Measurements from ENCODE around the gene PSTK. TPM values are rescaled to one million over a fixed set of nuclear protein-coding genes. Genes with fewer than 3 reads are reported as not detected.
A peak's percentile ranks its signal among the peaks of the same experiment; 100 is the strongest.

PSTK gene
- total RNA-seq, 6 experiments from 2014 or later: 3.0 to 6.9 (median 4.0) TPM

DNA sequence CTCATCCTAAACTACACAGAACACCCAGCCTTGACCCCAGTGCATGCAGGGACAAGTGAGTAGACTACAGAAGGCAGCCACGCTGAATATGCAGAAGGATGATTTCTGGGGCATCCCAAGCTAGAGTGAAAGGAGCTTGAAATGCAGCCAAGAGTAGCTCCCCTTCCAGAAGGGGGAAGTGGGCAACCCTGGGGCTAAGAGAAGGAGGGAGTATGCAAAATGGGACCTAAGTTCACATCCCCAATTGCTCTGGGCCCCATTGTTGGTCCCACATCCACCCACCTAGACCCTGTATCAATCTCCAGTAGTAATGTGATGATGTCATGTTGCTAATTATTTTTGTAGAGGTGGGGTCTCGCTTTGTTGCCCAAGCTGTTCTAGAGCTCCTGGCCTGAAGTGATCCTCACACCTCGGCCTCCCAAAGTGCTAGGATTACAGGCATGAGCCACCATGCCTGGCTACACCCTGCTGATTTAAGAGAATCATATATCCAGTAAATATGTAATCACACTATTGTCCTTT is 5.6 kb upstream of the PSTK start:
- Histone ChIP-seq H3K27ac (no peak overlapping the region), H3K4me3 (no peak overlapping the region), H3K27me3 (no peaks in the 10 kb centered on the region), H3K9me3 (no peaks in the 10 kb centered on the region), H3K4me1 (no peaks in the 10 kb centered on the region), H3K36me3 (no peaks in the 10 kb centered on the region)
- no peak for ATAC-seq
- intact Hi-C loops (cut with DNase I): no loop called here
- DNase-seq: no peak
- no peak for TF ChIP-seq POLR2A (IDR thresholded peaks at IDR 0.05)
- TF ChIP-seq, protein P1, sequence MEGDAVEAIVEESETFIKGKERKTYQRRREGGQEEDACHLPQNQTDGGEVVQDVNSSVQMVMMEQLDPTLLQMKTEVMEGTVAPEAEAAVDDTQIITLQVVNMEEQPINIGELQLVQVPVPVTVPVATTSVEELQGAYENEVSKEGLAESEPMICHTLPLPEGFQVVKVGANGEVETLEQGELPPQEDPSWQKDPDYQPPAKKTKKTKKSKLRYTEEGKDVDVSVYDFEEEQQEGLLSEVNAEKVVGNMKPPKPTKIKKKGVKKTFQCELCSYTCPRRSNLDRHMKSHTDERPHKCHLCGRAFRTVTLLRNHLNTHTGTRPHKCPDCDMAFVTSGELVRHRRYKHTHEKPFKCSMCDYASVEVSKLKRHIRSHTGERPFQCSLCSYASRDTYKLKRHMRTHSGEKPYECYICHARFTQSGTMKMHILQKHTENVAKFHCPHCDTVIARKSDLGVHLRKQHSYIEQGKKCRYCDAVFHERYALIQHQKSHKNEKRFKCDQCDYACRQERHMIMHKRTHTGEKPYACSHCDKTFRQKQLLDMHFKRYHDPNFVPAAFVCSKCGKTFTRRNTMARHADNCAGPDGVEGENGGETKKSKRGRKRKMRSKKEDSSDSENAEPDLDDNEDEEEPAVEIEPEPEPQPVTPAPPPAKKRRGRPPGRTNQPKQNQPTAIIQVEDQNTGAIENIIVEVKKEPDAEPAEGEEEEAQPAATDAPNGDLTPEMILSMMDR (IDR thresholded peaks at IDR 0.05): no peak
- 75% methylated on average over 3 of the region's 3 CpGs for WGBS (ENCODE audit: insufficient coverage, low coverage, low lambda C conversion rate, missing lambda C conversion rate)

DNA sequence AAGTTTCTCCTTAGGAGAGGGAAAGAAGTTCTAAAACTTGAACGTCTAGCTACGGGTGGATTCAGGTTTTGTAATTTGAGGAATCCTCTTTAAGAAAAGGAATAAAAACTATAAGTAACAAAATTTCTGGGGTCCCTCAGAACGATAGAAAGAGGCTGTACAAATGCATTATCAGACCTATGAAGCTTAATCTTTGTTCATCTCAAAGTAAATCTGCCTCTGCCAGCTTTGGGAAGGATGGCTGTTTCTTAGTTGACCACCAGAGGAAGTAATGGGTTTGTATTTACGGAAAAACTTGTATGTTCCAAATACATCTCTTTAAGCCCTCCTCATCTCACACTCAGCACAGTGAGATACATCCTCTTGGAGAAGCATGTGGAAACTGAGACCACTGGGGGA is 864 bp downstream of the PSTK start:
- H3K27ac ChIP-seq: no peak overlapping the region
- peaks cover 0 to 38% (median 12%) of the 10 kb centered on the region in 4 donors for H3K4me1 ChIP-seq
- no peaks in the 10 kb centered on the region for H3K9me3 ChIP-seq
- 9% methylated on average over 4 of the region's 4 CpGs for WGBS (ENCODE audit: insufficient coverage, low coverage, low lambda C conversion rate, missing lambda C conversion rate)
- no peak for TF ChIP-seq POLR2A (IDR thresholded peaks at IDR 0.05)
- TF ChIP-seq, protein P1 (IDR thresholded peaks at IDR 0.05): peak; percentile 29 to 48 (median 36)
- intact Hi-C loops (cut with DNase I): no loop called here
- H3K36me3 ChIP-seq: no peaks in the 10 kb centered on the region
- H3K27me3 ChIP-seq: no peaks in the 10 kb centered on the region
- peak in 1 of 4 donors; percentile 5 for ATAC-seq
- H3K4me3 ChIP-seq: peak overlapping the region; percentile 57 to 80 (median 72)
- DNase-seq: no peak

DNA sequence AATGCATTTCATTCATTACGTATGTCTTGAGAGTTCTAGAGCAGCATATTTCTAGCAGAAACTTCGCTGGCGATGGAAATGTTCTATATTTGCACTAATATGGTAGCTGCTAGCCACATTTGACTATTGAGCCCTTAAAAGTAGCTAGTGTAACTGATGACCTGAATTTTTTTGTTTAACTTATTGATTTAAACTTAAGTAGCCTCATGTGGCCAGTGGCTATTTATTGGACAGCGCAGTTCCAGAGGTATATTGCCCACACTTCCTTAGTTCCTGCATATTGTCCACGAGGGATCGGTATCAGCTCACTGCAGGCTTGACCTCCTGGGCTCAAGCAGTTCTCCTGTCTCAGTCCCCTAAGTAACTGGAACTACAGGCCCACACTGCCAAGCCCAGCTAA is 3.7 kb downstream of the PSTK start:
- intact Hi-C loops (cut with DNase I): no loop called here
- ATAC-seq: peak; percentile 37 to 62 (median 52)
- 47% methylated on average over 6 of the region's 6 CpGs for WGBS (ENCODE audit: insufficient coverage, low coverage, low lambda C conversion rate, missing lambda C conversion rate)

DNA sequence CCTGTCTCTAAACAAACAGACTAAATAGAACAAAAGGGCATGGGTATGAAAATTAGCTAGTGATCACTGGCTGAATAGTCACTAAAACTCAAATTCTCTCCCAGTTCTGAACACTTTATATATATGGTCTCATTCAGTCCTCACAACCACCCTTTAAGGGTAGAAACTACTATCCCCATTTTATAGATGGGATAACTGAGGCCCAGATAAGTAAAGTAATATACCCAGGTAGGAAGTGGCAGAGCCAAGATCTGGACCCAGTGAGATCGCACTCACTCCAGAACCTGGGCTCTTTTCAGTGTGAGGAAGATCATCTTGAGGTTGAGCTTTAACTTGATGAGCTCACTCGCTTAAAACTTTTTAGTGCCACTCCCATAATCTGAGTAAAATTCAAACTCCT is 4.5 kb downstream of the PSTK start:
- Histone ChIP-seq H3K27me3 (no peaks in the 10 kb centered on the region), H3K4me3 (no peak overlapping the region), H3K4me1 (peaks cover 0 to 47% (median 12%) of the 10 kb centered on the region in 4 donors), H3K36me3 (no peaks in the 10 kb centered on the region), H3K9me3 (no peaks in the 10 kb centered on the region), H3K27ac (peak overlapping the region in 2 of 3 donors; percentile 55 to 64)
- no peak for ATAC-seq
- DNase-seq: no peak
- intact Hi-C loops (cut with DNase I): no loop called here
- 100% methylated on average over 2 of the region's 2 CpGs for WGBS (ENCODE audit: insufficient coverage, low coverage, low lambda C conversion rate, missing lambda C conversion rate)
- TF ChIP-seq POLR2A (IDR thresholded peaks at IDR 0.05): no peak
- TF ChIP-seq, protein P1 (IDR thresholded peaks at IDR 0.05): no peak

More for the DNA sequence above, 3.7 kb downstream of the PSTK start:
- TF ChIP-seq POLR2A (IDR thresholded peaks at IDR 0.05): no peak
- TF ChIP-seq, protein P1 (IDR thresholded peaks at IDR 0.05): no peak
- Histone ChIP-seq H3K9me3 (no peaks in the 10 kb centered on the region), H3K36me3 (no peaks in the 10 kb centered on the region), H3K27me3 (no peaks in the 10 kb centered on the region), H3K27ac (peak overlapping the region in 2 of 3 donors; percentile 55 to 64), H3K4me1 (peaks cover 0 to 47% (median 12%) of the 10 kb centered on the region in 4 donors), H3K4me3 (no peak overlapping the region)
- peak in 1 of 3 donors; percentile 63 for DNase-seq

Data from right lobe of liver (tissue), 6 donors.